Measurements from ENCODE around the gene P2RX5. TPM values are rescaled to one million over a fixed set of nuclear protein-coding genes. Genes with fewer than 3 reads are reported as not detected.

The P2RX5 gene
- total RNA-seq, 2 experiments from 2014 or later, result 17.2 to 19.0 TPM

DNA sequence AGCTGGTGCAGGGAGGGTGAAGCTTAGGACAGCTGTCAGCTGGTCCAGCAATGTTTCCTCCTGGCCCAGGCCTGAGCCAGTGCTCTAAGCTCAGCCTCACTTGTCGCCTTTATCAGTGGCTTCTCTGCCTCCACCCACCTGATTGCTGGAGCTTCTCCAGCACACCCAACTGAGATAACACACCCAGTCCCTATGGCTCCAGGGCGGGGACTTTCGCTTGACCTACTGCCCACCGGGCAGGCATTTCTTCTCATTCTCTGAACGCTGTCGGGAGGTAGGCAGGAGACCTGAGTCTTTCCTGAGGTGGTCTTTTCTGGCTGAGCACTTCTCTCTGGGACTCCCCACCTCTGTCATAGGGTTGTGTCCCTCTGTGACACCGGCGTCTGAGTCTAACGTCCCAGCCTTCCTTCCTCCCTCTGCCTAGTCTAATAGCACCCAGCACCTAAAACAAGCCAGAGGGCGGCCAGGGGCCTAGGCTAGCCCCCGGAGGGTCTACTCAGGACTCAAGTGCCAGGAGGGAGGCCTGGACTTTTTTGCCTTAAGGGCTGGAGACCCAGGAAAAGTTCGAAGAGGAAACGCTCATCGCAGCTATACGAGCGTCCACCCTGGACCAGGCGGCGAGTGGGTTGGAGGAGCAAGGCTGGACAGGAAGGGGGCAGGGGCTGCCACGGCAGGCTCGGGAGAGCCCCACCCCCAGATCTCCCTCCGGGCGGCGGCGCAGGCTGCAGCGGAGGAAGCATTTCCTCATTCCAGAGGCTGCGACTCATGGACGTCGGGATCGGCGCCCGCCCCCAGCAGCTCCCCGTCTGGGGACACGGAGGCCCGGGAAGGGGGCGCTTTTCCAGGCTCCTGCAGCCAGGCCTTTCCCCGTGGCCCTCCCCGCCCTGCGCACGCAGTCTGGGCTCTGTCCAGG lies 28.3 kb downstream of the P2RX5 start:
- H3K4me3 Mint-ChIP-seq, result peak overlapping the region; percentile 92
- peak; percentile 54 for DNase-seq
- H3K9me3 Mint-ChIP-seq, result no peaks in the 10 kb centered on the region
- no peak for ATAC-seq (ENCODE audit: low read depth)
- H3K4me1 Mint-ChIP-seq, result peaks cover 12% of the 10 kb centered on the region
- peaks cover 3% of the 10 kb centered on the region for H3K36me3 Mint-ChIP-seq
- POLR2A ChIA-PET, result interaction anchor here (0.7 to 1.0 kb wide), 3 partner anchors 32 to 1803 kb away, joined by 3 to 5 read pairs (median 4); partner anchors contain the start of genes CTNS, HASPIN and SHPK
- no peaks in the 10 kb centered on the region for H3K27me3 Mint-ChIP-seq
- peak overlapping the region; percentile 60 for H3K27ac Mint-ChIP-seq

DNA sequence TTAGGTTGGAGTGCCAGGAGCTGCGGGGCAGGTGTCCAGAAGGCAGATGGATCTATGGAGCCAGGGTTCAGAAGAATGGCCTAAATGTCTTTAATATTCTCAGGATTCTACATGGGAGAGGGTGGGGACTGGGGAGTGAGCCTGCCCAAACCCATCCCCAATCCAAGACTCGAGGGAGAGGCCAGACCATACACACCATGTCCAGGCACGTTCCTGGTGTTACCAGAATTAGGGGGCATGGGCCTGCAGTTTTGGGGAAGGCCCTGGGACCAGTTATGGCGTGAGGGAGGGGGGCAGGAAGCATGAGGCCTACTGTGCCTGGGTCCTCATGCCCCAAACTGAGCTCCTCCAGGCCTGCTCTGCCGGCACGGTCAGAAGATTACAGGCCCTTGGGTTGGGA lies 29.4 kb downstream of the P2RX5 start:
- H3K27ac Mint-ChIP-seq, result peak overlapping the region; percentile 13
- peaks cover 12% of the 10 kb centered on the region for H3K4me1 Mint-ChIP-seq
- DNase-seq (no peak), ATAC-seq (ENCODE audit: low read depth) (no peak)
- no peaks in the 10 kb centered on the region for H3K27me3 Mint-ChIP-seq
- peak overlapping the region; percentile 4 for H3K4me3 Mint-ChIP-seq
- no peaks in the 10 kb centered on the region for H3K9me3 Mint-ChIP-seq
- POLR2A ChIA-PET, result interaction anchor here (0.7 kb wide), 1 partner anchor 1804 kb away, joined by 4 read pairs; no protein-coding TSS in a partner anchor
- H3K36me3 Mint-ChIP-seq, result peaks cover under 1% of the 10 kb centered on the region

DNA sequence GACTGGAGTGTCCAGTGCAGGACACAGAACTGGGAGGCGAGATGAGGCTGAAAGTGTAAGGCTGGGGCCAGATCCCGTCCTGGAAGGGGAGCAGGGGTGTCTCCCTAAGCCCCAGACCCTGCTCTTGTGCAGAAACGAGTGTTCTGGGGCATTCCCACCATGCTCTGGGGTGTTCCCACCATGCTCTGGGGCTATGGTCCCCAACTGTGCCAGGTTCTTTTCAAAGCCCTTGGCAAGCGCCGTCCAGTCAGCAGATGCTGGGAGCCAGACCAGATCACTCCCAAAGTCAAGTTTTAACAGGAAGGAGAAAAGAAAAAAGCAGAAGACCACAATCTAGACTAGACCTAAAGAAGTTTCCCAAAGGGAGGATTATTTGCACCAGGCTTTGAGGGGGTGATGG lies 30.1 kb downstream of the P2RX5 start:
- Mint-ChIP-seq H3K27me3 (no peaks in the 10 kb centered on the region), H3K9me3 (no peaks in the 10 kb centered on the region), H3K4me1 (peaks cover 12% of the 10 kb centered on the region), H3K4me3 (no peak overlapping the region), H3K27ac (no peak overlapping the region), H3K36me3 (no peaks in the 10 kb centered on the region)
- ATAC-seq (ENCODE audit: low read depth) (no peak), DNase-seq (no peak)
- POLR2A ChIA-PET, result no interaction called here

DNA sequence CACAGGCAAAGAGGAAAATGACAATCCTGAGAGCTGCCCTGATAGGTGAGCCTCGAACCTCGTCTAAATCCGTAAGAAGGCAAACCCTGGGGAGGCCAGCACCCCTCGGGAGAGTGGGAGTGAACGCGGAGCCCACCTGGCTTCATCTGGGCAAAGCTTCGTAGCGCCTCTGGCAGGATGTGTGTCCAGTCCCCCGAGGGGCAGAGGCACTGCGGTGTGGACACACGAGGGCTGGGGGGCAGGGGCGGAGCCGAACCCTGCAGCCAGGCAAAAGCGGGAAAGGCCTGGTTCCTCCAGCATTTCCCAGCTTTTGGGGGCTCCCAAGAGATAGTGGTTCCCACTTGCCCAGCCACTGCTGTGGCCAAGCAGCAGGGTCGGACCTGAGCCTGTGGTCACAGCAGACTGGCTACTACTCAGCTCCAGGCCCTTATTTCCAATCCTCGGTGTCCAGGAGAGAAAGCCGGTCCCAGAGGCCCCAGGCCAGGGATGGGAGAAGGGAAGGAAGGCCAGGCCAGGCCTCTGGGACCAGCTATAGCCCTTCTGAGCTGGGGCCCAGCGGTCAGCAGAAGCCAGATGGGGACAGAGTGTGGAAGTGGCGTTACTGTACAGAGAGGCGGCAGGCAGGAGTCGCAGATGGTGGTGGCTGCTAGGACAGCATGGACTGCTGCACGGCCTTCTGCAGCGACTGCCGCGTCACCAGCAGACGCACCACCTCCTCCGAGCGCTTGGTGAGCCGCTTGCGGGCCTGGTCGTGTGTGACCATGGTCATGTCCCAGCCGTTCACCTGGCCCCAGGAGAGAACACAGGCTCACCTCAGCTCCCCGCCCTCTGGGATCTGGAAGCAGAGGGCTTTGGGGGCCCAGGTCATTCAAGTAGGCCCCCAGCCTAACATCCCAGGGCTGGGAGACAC lies 32.6 kb downstream of the P2RX5 start:
- H3K27me3 Mint-ChIP-seq, result no peaks in the 10 kb centered on the region
- peaks cover 5% of the 10 kb centered on the region for H3K4me1 Mint-ChIP-seq
- H3K9me3 Mint-ChIP-seq, result no peaks in the 10 kb centered on the region
- H3K4me3 Mint-ChIP-seq, result no peak overlapping the region
- no peaks in the 10 kb centered on the region for H3K36me3 Mint-ChIP-seq
- no peak overlapping the region for H3K27ac Mint-ChIP-seq
- DNase-seq (no peak), ATAC-seq (ENCODE audit: low read depth) (no peak)
- POLR2A ChIA-PET, result no interaction called here

DNA sequence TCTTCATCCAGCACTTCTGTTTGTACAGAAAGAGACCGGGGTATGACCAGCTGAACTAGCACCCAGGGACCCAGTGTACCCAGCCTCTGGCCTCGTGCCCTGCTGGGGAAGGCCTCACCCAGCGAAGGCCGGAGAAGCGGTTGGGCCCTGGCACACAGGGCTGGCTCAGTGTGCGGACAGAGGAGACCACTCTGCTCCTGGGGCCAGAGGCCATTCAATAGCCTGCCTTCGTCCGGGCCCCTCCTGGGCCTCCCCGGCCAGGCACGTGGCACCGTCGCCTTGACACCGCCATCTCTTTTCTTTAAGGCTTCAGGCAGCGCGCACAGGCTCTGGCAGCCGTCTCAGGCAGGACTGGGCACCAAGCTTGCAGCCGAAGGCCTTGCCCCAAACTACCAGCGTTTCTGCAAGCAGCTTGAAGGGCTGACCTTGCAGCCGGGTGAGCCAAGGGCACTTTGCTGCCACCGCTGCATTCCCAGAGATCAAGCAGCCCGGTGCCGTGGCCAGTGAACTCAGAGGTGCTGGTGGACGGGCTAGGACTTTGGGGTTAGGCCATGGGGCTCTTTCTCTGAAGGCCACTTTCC lies 35.6 kb downstream of the P2RX5 start:
- ATAC-seq (ENCODE audit: low read depth), result no peak
- POLR2A ChIA-PET, result no interaction called here
- H3K4me1 Mint-ChIP-seq, result no peaks in the 10 kb centered on the region

DNA sequence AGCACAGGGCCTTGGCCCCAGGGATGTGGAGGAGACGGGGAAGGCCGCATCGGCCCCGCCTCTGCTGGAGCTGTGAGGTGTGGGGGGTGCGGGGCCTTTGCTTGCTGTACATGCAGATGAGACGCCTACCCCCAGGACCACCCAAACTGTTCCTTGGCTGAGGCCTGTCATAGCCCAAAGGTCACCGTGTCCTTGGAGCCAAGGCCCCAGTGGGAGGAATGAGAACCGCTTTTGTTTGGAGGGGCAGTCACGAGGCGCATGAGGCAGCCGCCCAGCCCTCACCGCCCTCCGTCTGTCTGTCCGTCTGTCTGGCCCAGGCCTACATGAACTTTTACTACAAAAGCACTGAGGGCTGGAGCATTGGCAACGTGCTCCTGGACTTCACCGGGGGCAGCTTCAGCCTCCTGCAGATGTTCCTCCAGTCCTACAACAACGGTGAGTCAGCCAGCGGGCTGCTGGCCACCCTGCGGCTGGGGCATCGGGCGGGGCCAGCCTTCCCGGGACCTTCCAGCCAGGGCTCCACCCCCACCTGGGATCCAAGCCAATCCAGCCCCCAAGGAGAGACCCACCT lies 36.3 kb downstream of the P2RX5 start:
- POLR2A ChIA-PET, result no interaction called here
- Mint-ChIP-seq H3K36me3 (no peaks in the 10 kb centered on the region), H3K4me3 (no peak overlapping the region), H3K27ac (no peak overlapping the region), H3K4me1 (no peaks in the 10 kb centered on the region), H3K27me3 (no peaks in the 10 kb centered on the region), H3K9me3 (no peaks in the 10 kb centered on the region)
- no peak for ATAC-seq (ENCODE audit: low read depth)
- DNase-seq, result no peak

More for the DNA sequence above, 35.6 kb downstream of the P2RX5 start:
- no peak overlapping the region for H3K4me3 Mint-ChIP-seq
- no peaks in the 10 kb centered on the region for H3K9me3 Mint-ChIP-seq
- H3K27ac Mint-ChIP-seq, result no peak overlapping the region
- DNase-seq, result no peak
- H3K36me3 Mint-ChIP-seq, result no peaks in the 10 kb centered on the region
- H3K27me3 Mint-ChIP-seq, result no peaks in the 10 kb centered on the region

DNA sequence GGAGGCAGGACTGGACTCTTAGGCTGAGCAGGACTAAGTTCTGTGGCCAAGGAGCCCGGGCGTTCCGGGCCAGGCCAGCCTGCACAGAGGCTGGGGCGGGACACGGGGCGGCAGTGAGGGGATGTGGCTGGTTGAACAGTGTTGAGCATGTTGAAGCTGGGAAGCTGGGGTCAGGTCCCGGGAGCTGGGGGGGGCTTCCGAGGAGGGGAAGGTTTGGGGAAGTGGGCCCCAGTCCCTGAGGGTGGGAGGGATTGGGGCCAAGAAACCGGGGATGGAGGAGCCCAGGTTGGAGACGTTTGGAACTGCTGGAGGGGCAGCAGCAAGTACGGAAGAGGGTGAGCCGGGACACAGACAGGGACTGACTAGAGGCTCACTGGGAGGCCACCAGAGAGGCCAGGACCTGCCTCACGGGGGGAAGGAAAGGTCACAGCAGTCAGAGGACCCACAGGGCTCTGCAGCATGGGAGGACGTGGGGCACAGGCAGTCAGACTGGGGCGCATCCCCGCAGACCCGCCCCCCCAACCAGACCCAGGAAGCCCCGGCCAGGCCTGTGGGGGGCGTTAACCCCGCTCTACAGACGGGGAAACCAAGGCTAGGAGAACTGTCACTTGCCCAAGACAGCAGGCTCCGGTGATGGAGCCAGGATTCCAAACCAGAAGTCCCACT lies 37.0 kb downstream of the P2RX5 start:
- POLR2A ChIA-PET, result no interaction called here
- ATAC-seq (ENCODE audit: low read depth), result no peak
- H3K9me3 Mint-ChIP-seq, result no peaks in the 10 kb centered on the region
- H3K36me3 Mint-ChIP-seq, result no peaks in the 10 kb centered on the region
- DNase-seq, result no peak
- H3K27ac Mint-ChIP-seq, result no peak overlapping the region
- H3K4me3 Mint-ChIP-seq, result no peak overlapping the region
- no peaks in the 10 kb centered on the region for H3K4me1 Mint-ChIP-seq
- H3K27me3 Mint-ChIP-seq, result no peaks in the 10 kb centered on the region

DNA sequence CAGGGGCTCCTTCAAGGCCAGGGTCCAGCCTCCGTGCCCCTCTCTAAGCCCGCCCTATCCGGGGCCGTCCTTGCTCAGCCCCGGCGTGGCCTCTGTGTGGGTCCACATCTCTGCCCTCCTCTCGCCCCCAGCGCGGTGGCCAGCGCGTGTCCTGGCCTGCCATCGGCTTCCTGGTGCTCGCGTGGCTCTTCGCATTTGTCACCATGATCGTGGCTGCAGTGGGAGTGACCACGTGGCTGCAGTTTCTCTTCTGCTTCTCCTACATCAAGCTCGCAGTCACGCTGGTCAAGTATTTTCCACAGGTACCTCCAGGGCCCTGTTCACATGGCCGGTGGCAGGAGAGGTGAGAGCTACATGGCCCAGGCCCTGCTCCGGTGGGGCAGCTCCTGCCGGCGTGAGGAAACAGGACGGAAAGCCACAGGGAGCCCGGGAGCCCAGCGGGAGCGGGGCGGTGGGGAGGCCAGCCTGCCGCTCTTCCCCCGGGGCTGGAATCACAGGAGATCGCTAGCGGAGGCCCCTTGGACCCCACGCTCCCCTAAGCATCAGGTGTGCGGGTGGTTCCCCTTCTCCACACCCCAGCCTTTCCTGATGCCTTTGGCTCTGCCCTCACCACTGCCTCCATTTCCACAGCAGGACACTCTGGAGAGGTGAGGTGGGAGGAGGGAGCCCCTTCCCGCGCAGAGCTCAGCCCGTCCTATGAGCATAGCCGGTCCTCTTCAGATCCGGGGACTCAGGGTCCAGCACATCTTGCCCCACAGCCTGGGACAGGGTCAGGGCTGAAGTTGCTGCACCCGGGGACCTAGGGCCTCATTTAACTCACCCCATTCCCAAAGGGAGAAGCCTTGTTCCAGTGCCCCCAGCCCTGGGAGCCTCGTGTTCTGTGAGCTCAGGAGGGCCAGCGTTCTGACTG lies 37.8 kb downstream of the P2RX5 start:
- no peaks in the 10 kb centered on the region for H3K36me3 Mint-ChIP-seq
- H3K4me1 Mint-ChIP-seq, result no peaks in the 10 kb centered on the region
- no peaks in the 10 kb centered on the region for H3K27me3 Mint-ChIP-seq
- no peak for ATAC-seq (ENCODE audit: low read depth)
- H3K4me3 Mint-ChIP-seq, result no peak overlapping the region
- no peak for DNase-seq
- H3K27ac Mint-ChIP-seq, result no peak overlapping the region
- POLR2A ChIA-PET, result no interaction called here
- H3K9me3 Mint-ChIP-seq, result no peaks in the 10 kb centered on the region

DNA sequence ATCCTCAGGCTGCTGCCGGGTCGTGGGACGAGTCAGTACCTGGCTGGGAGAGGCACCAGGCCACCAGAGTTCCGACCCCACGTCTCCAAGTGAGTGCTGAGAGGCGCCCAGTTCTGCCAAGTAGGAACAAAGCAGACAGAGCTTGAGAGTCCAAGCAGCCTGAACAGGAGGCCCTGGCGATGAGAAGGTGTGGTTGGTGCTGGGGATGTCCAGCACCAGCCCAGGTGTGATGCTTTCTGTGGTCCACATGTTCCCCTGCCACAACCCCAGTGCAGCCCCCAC lies 38.4 kb downstream of the P2RX5 start:
- H3K9me3 Mint-ChIP-seq, result no peaks in the 10 kb centered on the region

DNA sequence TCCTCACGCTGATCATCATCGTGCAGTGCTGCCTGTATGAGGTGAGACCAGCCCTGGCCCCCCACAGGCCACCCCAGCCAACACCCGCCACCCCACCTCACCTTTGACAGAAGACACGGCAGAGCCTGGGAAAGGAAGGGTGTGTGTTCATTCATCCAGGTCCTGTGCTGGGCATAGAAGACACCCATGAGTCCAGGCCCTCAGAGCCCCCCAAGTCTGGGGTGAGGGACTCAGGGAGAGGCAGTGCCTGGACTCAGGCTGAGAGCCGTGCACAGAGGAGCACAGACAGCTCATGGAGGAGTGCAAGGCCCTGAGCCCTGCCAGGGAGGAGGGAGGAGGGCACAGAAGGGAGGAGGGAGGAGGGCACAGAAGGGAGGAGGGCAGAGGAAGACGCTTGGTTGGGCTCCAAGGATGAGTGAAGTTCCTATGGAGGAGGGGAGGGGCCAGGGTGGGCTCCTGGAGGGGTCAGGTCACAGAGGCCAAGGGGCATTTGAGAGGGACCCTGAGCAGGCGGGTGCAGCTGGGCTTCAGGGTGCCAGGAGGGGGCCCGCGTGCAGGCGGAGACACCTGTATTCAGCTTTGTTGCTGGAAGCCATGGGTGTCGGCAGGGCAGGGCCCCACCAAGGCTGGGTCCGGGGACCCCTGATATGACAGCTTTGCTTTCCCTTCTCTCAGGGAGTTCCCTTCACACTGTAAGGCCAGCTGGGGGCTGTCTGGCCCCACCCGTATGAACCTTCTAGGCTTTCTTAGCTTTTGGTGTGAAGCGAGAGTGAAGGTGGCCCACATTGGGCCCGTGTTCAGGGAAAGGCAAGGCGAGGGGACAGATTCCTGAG lies 39.0 kb downstream of the P2RX5 start:
- no peak overlapping the region for H3K4me3 Mint-ChIP-seq
- no peaks in the 10 kb centered on the region for H3K27me3 Mint-ChIP-seq
- no peaks in the 10 kb centered on the region for H3K9me3 Mint-ChIP-seq
- ATAC-seq (ENCODE audit: low read depth), result no peak
- no peaks in the 10 kb centered on the region for H3K4me1 Mint-ChIP-seq
- POLR2A ChIA-PET, result no interaction called here
- no peaks in the 10 kb centered on the region for H3K36me3 Mint-ChIP-seq
- DNase-seq, result no peak
- H3K27ac Mint-ChIP-seq, result no peak overlapping the region

More for the DNA sequence above, 38.4 kb downstream of the P2RX5 start:
- ATAC-seq (ENCODE audit: low read depth) (no peak), DNase-seq (no peak)
- Mint-ChIP-seq H3K36me3 (no peaks in the 10 kb centered on the region), H3K4me1 (no peaks in the 10 kb centered on the region), H3K27ac (no peak overlapping the region), H3K27me3 (no peaks in the 10 kb centered on the region), H3K4me3 (no peak overlapping the region)
- POLR2A ChIA-PET, result no interaction called here

DNA sequence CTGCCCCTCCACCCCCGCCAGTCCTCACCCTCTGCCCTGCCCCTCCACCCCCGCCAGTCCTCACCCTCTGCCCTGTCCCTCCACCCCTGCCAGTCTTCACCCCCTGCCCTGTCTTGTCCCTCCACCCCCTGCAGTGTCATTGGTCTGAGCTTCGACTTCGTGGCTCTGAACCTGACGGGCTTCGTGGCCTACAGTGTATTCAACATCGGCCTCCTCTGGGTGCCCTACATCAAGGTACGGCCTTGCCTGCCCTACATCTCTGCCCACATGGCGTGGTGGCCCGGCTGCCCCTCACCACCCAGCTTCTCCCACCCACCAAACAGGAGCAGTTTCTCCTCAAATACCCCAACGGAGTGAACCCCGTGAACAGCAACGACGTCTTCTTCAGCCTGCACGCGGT lies 39.6 kb downstream of the P2RX5 start:
- Mint-ChIP-seq H3K36me3 (no peaks in the 10 kb centered on the region), H3K27me3 (no peaks in the 10 kb centered on the region), H3K4me3 (no peak overlapping the region), H3K4me1 (no peaks in the 10 kb centered on the region), H3K9me3 (no peaks in the 10 kb centered on the region), H3K27ac (no peak overlapping the region)
- no peak for ATAC-seq (ENCODE audit: low read depth)
- DNase-seq, result no peak
- POLR2A ChIA-PET, result no interaction called here
